ENCODE data around the gene ARRDC3.
"Not testable (repeated sequence)": the region's sequence is repeated elsewhere in the genome, so short reads cannot be mapped to it uniquely, and the experiment has no call there.

ARRDC3 gene

DNA sequence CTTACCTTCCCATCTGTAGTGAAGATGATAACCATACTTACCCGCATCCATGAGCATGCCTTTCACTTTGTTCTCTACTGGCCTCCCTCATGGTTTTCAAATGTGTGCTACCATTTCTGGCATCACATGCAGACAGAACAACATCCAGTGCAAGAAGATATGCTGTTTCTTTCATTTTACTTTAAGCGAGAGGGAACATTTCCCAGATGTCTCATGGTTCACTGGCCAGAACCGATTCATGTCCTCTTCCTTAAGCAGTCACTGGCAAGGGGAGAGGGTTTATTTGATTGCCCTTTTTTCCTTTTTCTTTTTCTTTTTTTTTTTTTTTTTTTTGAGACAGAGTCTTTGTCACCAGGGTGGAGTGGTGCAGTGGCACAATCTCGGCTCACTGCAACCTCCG lies 37.7 kb downstream of the ARRDC3 start:
- no peak for DNase-seq (ENCODE audit: low read depth in 1 of 2, low spot score in 1 of 2)
- no peak overlapping the region for H3K4me3 ChIP-seq (replicated peaks; ENCODE audit: insufficient read depth, low read length)
- TF ChIP-seq, protein P1, sequence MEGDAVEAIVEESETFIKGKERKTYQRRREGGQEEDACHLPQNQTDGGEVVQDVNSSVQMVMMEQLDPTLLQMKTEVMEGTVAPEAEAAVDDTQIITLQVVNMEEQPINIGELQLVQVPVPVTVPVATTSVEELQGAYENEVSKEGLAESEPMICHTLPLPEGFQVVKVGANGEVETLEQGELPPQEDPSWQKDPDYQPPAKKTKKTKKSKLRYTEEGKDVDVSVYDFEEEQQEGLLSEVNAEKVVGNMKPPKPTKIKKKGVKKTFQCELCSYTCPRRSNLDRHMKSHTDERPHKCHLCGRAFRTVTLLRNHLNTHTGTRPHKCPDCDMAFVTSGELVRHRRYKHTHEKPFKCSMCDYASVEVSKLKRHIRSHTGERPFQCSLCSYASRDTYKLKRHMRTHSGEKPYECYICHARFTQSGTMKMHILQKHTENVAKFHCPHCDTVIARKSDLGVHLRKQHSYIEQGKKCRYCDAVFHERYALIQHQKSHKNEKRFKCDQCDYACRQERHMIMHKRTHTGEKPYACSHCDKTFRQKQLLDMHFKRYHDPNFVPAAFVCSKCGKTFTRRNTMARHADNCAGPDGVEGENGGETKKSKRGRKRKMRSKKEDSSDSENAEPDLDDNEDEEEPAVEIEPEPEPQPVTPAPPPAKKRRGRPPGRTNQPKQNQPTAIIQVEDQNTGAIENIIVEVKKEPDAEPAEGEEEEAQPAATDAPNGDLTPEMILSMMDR (IDR thresholded peaks at IDR 0.05; ENCODE audit: insufficient read depth, low read length), result no peak
- TF ChIP-seq GABPA (IDR thresholded peaks at IDR 0.05; ENCODE audit: low read depth) (no peak), SPI1 (IDR thresholded peaks at IDR 0.05; ENCODE audit: borderline replicate concordance, low read depth) (no peak), POLR2AphosphoS5 (IDR thresholded peaks at IDR 0.05; ENCODE audit: low read depth) (no peak)
- TF ChIP-seq, protein P2, sequence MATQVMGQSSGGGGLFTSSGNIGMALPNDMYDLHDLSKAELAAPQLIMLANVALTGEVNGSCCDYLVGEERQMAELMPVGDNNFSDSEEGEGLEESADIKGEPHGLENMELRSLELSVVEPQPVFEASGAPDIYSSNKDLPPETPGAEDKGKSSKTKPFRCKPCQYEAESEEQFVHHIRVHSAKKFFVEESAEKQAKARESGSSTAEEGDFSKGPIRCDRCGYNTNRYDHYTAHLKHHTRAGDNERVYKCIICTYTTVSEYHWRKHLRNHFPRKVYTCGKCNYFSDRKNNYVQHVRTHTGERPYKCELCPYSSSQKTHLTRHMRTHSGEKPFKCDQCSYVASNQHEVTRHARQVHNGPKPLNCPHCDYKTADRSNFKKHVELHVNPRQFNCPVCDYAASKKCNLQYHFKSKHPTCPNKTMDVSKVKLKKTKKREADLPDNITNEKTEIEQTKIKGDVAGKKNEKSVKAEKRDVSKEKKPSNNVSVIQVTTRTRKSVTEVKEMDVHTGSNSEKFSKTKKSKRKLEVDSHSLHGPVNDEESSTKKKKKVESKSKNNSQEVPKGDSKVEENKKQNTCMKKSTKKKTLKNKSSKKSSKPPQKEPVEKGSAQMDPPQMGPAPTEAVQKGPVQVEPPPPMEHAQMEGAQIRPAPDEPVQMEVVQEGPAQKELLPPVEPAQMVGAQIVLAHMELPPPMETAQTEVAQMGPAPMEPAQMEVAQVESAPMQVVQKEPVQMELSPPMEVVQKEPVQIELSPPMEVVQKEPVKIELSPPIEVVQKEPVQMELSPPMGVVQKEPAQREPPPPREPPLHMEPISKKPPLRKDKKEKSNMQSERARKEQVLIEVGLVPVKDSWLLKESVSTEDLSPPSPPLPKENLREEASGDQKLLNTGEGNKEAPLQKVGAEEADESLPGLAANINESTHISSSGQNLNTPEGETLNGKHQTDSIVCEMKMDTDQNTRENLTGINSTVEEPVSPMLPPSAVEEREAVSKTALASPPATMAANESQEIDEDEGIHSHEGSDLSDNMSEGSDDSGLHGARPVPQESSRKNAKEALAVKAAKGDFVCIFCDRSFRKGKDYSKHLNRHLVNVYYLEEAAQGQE (IDR thresholded peaks at IDR 0.05; ENCODE audit: insufficient replicate concordance, low read depth), result no peak
- H3K27me3 ChIP-seq (ENCODE audit: insufficient read depth, poor library complexity, severe bottlenecking), result no peaks in the 10 kb centered on the region
- H3K27ac ChIP-seq (replicated peaks), result no peak overlapping the region

DNA sequence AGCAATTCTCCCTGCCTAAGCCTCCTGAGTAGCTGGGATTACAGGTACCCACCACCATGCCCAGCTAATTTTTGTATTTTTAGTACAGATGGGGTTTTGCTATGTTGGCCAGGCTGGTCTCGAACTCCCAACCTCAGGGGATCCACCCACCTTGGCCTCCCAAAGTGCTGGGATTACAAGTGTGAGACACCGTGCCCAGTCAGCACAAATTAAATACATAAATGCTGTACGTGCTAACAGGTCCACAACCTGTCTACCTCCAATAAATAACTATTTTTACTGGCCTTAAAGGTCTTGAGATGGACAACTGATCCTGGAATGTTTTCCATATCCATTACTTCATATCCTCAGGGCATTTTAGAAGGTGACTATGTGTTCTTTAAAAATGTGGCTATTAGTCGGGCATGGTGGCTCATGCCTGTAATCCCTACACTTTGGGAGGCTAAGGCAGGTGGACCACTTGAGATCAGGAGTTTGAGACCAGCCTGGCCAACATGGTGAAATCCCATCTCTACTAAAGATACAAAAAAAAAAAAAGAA lies 38.4 kb downstream of the ARRDC3 start:
- H3K27me3 ChIP-seq (ENCODE audit: insufficient read depth, poor library complexity, severe bottlenecking); H3K27ac ChIP-seq (replicated peaks); H3K4me3 ChIP-seq (replicated peaks; ENCODE audit: insufficient read depth, low read length); DNase-seq (ENCODE audit: low read depth in 1 of 2, low spot score in 1 of 2): not testable (repeated sequence)

DNA sequence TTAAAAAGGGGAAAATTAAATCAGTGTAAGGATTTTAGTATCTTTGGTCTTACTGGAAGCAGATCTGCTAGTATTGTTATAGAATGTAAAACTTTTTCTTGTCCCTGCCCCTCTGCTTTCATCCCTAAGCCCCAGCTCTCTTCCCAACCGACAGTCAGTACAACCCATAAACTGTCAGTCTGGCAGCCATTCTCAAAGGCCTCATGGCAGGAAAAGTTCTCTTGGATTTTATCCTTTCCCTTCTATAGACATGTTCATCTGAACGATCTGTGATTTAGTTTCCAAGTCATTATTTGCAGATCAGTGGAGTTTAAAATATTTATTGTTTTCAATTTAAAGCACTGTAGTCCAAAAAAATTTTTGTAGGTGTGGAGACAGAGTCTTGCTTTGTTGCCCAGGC lies 39.2 kb downstream of the ARRDC3 start:
- H3K27ac ChIP-seq (replicated peaks), result no peak overlapping the region
- no peak for DNase-seq (ENCODE audit: low read depth in 1 of 2, low spot score in 1 of 2)
- no peak overlapping the region for H3K4me3 ChIP-seq (replicated peaks; ENCODE audit: insufficient read depth, low read length)
- TF ChIP-seq POLR2AphosphoS5 (IDR thresholded peaks at IDR 0.05; ENCODE audit: low read depth) (no peak), SPI1 (IDR thresholded peaks at IDR 0.05; ENCODE audit: borderline replicate concordance, low read depth) (no peak), GABPA (IDR thresholded peaks at IDR 0.05; ENCODE audit: low read depth) (no peak)
- TF ChIP-seq, protein P2 (IDR thresholded peaks at IDR 0.05; ENCODE audit: insufficient replicate concordance, low read depth), result no peak
- TF ChIP-seq, protein P1 (IDR thresholded peaks at IDR 0.05; ENCODE audit: insufficient read depth, low read length), result no peak
- H3K27me3 ChIP-seq (ENCODE audit: insufficient read depth, poor library complexity, severe bottlenecking), result no peaks in the 10 kb centered on the region

DNA sequence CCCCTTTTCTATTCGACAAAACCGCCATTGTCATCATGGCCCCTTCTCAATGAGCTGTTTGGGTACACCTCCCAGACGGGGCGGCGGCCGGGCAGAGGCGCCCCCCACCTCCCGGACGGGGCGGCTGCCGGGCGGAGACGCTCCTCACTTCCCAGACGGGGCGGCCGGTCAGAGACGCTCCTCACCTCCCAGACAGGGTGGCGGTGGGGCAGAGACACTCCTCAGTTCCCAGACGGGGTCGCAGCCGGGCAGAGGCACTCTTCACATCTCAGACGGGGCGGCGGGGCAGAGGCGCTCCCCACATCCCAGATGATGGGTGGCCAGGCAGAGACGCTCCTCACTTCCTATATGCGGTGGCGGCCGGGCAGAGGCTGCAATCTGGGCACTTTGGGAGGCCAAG lies 40.2 kb downstream of the ARRDC3 start:
- not testable (repeated sequence) for H3K27ac ChIP-seq (replicated peaks); H3K27me3 ChIP-seq (ENCODE audit: insufficient read depth, poor library complexity, severe bottlenecking); DNase-seq (ENCODE audit: low read depth in 1 of 2, low spot score in 1 of 2); H3K4me3 ChIP-seq (replicated peaks; ENCODE audit: insufficient read depth, low read length)

DNA sequence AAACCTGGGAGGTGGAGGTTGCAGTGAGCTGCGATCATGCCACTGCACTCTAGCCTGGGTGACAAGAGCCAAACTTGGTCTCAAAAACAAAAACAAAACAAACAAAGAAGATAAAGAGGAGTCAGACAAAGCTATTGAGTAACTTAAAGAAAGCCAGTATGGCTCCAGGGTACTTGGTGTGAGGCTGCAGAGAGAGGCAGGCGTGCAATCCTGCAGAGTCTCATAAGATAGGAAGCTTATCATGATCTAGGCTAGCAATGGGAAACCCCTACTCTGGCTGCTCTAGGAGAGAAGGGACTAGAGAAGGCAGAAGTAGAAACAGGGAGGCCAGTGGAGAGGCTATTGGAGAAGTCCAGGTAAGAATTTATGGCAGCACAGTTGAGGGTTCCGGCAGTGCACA lies 42.0 kb downstream of the ARRDC3 start:
- no peak for TF ChIP-seq POLR2AphosphoS5 (IDR thresholded peaks at IDR 0.05; ENCODE audit: low read depth)
- TF ChIP-seq, protein P1 (IDR thresholded peaks at IDR 0.05; ENCODE audit: insufficient read depth, low read length), result no peak
- TF ChIP-seq SPI1 (IDR thresholded peaks at IDR 0.05; ENCODE audit: borderline replicate concordance, low read depth), result no peak
- TF ChIP-seq GABPA (IDR thresholded peaks at IDR 0.05; ENCODE audit: low read depth), result no peak
- TF ChIP-seq, protein P2 (IDR thresholded peaks at IDR 0.05; ENCODE audit: insufficient replicate concordance, low read depth), result no peak
- no peak for DNase-seq (ENCODE audit: low read depth in 1 of 2, low spot score in 1 of 2)
- no peak overlapping the region for H3K27ac ChIP-seq (replicated peaks)
- no peaks in the 10 kb centered on the region for H3K27me3 ChIP-seq (ENCODE audit: insufficient read depth, poor library complexity, severe bottlenecking)
- H3K4me3 ChIP-seq (replicated peaks; ENCODE audit: insufficient read depth, low read length), result no peak overlapping the region

Data from HL-60 (cell line).